Cerebellar nuclear complex (tissue), 1 donor: ENCODE data around the gene CACNA1F.

Source experiments
- DNase-seq, 2 experiments: peaks; one replicate each; lab custom pipeline; 2025; lab: John Stamatoyannopoulos, UW

CACNA1F gene

GRCh38 chrX:49155243-49155899, 77.8 kb downstream of the CACNA1F start:
- DNase-seq, result peak in 1 of 2 experiments; percentile 6
